ENCODE data around the gene TMEM248.

- TF ChIP-seq POLR2A (IDR thresholded peaks at IDR 0.05) (no peak), CTCF (IDR thresholded peaks at IDR 0.05) (no peak), POLR2AphosphoS5 (IDR thresholded peaks at IDR 0.05) (no peak)
Observed at GRCh38 chr7:66886152-66886551, 34.9 kb upstream of the TMEM248 start.
